Neural progenitor cell (in vitro differentiated cells): ENCODE results near the gene CCDC102A.

Source experiments
- EZH2phosphoT487 ChIP-seq: fragments of 200-600 bp; sonication (generic); IDR thresholded peaks from 2 replicates; pipeline ENCODE4 v1.6.1; 2017; ENCODE audit warnings: antibody characterized with exemption
- TF ChIP-seq, protein P1 (sequence below): fragments of 200-600 bp; sonication (generic); IDR thresholded peaks from 2 replicates; pipeline ENCODE4 v1.5.1; 2017; ENCODE audit warnings: antibody characterized with exemption, mild to moderate bottlenecking

- no peak for TF ChIP-seq EZH2phosphoT487
- TF ChIP-seq, protein P1, sequence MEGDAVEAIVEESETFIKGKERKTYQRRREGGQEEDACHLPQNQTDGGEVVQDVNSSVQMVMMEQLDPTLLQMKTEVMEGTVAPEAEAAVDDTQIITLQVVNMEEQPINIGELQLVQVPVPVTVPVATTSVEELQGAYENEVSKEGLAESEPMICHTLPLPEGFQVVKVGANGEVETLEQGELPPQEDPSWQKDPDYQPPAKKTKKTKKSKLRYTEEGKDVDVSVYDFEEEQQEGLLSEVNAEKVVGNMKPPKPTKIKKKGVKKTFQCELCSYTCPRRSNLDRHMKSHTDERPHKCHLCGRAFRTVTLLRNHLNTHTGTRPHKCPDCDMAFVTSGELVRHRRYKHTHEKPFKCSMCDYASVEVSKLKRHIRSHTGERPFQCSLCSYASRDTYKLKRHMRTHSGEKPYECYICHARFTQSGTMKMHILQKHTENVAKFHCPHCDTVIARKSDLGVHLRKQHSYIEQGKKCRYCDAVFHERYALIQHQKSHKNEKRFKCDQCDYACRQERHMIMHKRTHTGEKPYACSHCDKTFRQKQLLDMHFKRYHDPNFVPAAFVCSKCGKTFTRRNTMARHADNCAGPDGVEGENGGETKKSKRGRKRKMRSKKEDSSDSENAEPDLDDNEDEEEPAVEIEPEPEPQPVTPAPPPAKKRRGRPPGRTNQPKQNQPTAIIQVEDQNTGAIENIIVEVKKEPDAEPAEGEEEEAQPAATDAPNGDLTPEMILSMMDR = no peak
These were observed 20.1 kb downstream of the CCDC102A start for GRCh38 chr16:57516176-57516725.
